HG03460 (cell line): Measurements from ENCODE around the gene INAVA.

Experiments used
- ATAC-seq: cut with Tn5 transposase; IDR thresholded peaks from one replicate; pipeline ENCODE4 v1.9.1; 2021; ENCODE audit not compliant: unreplicated experiment

Gene INAVA

DNA sequence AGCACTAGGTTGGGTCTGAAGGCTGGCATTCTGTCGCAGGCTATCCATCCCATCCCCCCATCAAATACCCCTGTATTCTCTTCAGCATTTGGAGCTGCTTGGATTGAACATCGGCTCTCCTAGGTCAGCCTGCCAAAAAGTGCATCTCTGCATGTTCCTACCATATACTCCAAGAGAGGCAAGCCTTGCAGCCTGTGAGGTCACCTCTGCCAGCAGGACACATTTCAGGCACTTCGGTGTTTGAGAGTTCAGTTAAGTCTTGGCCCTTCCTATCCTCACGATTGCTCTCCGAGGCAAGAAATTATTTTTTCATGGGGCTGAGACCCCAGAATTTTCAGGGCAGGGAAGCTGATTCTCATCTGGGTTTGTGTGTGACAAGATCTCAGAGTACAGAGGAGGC, 19.3 kb upstream of the INAVA start:
- no peak for ATAC-seq

DNA sequence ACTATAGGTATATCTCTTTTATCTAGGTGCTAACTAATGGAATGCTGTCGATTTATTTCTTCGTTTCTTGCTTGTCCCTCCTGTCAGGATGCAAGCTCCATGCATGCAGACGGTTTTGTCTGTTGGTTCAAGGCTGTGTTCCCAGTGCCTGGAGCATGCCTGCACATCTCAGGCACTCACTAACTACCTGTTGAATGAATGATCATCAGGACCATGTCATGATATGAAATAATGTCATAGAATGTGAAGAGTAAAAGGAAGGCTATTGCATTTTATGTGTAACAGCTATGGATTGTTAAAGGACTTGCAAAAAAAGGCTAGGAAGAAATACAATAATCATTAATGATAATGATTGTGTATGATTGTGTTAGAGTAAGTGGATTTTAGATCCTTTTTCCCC, 17.7 kb upstream of the INAVA start:
- no peak for ATAC-seq

DNA sequence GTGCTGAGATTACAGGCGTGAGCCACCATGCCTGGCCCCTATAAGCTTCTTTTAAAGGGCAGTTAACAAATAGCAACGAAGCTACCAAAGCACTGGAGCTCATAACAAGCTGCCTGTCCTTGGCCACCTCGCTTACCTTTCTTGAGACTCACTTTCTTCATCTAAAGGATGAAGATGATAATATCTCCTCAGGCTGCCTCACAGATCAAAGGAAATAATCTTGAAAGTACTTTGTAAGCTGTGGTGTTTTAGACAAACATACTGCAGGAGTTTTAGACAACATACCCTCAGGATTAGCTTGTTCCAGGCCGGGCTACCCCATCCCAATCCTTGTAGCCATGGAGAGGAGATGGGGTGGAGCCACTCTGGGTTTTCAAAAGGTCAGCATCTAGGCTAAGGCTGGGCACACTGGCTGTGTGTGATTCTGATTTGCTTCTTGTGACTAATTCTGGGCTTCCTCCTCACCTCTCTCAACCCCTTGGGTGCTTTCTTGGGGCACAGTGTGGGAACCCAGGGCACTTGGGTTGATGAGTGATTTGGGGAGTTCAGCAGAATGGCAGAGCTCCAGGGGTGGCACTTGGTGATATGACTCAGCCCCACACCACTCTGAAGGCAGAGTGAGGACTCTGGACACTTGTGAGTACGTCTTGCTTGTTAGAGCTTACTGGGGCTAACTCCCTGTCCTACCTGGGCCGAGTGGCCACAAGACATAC, 16.7 kb upstream of the INAVA start:
- ATAC-seq, result peak; percentile 72

GRCh38 chr1:200880212-200880611, 14.5 kb upstream of the INAVA start:
- peak; percentile 47 for ATAC-seq

DNA sequence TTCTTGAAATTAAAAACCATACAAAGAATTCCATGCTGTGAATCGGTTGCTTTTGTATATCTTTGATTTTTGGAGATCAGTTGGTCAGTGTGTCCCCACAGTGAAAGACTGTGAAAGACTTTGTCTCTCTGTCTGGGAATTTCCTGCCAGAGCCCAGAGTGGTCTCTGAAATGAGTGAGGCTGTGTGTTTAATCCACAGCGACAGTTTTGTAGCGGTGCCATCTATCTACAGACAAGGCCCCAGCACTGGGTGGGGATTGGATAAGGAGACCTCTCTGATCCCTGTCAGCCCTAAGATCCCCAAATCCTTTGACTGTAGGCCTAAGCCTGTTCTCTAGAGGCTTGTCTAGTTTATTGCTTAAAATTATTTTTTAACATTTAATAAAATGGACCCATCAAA, 11.6 kb upstream of the INAVA start:
- ATAC-seq, result no peak

DNA sequence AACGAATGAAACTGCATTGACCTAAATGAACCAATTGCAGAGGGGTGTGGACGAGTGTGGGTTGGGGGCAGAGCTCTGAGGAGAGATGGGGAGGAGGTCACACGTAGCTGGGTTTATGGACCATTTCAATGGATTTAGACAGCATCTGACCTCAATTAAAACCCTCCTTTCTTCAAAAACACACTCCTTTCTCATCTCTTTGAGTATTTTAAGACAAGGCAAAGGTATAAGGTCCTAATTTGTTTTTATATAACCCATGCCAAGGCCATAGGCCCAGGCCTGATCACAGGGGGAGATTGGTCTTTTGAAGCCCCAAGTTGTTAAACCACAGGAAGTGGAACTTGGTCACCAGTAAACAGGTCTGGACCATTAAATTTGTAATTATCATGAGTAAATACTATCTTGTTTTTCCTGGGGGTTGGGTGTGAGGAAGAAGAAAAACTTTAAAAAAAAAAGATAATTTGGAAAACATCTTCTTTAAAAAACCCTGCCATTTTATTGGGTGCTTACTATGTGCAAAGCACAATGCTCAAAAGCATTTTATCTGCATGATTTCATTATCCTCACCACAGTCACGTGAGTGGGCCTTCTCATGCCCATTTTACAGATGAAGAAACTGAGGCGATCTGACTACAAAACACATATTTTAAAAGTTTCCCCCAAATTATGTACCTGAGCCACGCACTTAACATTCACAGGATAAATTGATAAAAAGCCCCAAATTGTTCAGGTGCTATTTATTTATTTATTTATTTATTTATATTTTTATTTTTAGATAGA, 8.9 kb upstream of the INAVA start:
- ATAC-seq, result no peak

DNA sequence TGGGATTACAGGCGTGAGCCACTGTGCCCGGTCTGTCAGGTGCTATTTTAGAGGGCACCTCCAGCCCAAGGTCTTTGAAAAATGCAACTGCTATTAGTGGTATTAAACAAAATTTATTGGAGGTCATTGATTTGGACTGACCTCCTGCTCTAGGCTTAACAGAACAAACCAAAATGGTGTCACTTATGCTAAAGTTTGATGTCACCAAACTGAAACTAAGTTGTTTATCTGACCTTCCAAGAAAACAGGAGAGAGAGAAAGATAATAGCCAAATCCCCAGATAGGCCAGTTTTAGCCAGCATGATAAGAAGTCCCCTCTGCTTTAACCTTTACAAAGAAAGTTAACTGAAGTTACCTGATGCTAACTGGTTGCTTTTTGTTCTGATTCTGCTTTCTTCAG, 8.1 kb upstream of the INAVA start:
- no peak for ATAC-seq

- no peak for ATAC-seq
These were observed 7.7 kb upstream of the INAVA start for GRCh38 chr1:200887036-200887435.

- ATAC-seq, result no peak
These were observed 6.8 kb upstream of the INAVA start for GRCh38 chr1:200887772-200888348.

- ATAC-seq, result peak; percentile 85
These were observed 6.3 kb upstream of the INAVA start for GRCh38 chr1:200888349-200888838.

DNA sequence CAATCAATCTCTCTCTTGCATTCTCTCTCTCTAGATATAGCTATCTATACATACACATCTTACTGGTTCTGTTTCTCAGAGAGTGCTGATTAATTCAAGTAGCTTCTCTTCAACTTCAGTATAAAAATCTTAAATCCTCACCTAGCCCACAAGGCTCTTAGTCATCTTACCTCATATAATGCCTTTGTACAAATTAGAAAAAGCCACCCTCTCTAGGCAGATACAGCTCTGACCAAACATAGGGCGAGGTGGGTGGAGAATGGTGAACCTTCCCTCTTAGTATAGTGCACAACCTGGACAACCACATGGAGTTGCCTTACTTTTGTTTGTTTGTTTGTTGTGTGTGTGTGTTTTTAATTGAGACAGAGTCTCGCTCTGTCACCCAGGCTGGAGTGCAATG, 5.1 kb upstream of the INAVA start:
- ATAC-seq, result no peak

DNA sequence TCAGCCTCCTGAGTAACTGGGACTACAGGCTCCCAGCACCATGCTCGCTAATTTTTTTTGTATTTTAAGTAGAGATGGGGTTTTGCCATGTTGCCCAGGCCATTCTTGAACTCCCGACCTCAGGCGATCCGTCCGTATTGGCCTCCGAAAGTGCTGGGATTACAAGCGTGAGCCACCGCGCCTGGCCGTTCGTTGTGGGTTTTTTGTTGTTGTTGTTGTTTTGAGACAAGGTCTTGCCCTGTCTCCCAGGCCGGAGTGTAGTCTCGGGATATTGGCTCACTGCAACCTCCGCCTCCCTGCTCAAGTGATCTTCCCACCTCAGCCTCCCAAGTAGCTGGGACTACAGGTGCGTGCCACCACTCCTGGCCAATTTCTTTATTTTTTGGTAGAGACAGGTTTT, 4.7 kb upstream of the INAVA start:
- no peak for ATAC-seq

GRCh38 chr1:200890818-200891773, 3.6 kb upstream of the INAVA start:
- no peak for ATAC-seq

DNA sequence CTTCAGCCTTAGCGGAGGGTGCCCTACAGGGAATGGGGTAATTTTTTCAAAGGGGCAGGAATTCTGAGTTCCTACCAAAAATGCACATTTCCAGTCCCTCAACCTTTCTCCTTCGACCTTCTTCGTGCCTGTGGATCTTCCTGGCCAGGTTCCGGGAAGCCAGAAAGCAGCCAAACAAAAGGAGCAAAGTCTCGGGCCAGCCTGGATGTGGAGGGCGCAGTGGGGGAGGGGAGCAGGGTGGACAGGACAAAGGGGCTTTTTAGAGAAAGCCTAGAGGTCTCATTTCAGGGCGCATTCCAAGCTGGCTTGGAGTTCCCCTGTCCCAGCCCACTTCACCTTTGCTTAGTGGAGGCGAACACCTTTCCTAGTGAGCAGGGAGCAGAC, 2.9 kb upstream of the INAVA start:
- no peak for ATAC-seq

- ATAC-seq, result no peak
These were observed 2.2 kb upstream of the INAVA start for GRCh38 chr1:200892546-200892945.

DNA sequence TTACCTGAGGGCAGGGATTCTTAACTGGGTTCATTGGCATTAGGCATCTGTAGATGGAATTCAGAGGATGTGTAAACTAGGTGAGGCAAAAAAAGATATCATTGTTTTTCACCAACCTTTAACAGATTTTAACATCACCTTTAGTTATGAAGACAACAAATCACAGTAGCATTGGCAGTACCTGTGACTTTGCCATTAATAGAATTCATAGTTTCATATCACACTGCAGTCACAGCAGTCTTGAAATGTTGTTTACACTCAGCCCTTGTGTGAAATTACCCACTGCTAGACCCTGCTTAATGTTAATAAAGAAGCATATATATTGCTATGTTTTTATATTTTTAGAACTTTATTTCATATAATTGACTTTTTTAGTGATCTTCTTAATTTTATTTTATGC, 1.7 kb upstream of the INAVA start:
- no peak for ATAC-seq

DNA sequence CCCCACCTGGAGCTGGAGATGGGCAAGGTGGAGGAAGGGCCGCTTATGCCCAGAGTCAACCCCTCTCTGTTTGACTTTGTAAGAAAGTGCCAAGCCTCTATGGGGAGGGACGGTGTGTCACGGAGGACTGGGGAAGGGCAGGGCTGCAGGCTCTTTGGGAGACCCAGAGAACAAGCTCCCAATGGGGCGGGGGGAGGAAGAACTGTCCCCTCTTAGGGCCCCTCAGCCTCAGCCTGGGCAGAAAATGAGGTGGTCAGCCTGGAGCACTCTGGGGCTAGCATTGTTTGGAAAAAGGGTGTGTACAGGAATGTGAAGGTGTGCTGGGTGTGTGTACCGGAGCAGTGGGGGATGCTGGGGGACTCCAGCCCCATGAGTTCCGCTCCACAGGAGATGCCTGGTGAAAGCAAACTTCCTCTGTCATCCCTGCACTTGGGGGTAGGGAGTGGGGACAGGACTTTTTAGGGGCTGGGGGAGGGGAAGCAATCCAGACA, 1.2 kb upstream of the INAVA start:
- no peak for ATAC-seq

GRCh38 chr1:200895443-200895789, 716 bp downstream of the INAVA start:
- no peak for ATAC-seq

- peak; percentile 58 for ATAC-seq
These were observed 1.3 kb downstream of the INAVA start for GRCh38 chr1:200895801-200896530.

DNA sequence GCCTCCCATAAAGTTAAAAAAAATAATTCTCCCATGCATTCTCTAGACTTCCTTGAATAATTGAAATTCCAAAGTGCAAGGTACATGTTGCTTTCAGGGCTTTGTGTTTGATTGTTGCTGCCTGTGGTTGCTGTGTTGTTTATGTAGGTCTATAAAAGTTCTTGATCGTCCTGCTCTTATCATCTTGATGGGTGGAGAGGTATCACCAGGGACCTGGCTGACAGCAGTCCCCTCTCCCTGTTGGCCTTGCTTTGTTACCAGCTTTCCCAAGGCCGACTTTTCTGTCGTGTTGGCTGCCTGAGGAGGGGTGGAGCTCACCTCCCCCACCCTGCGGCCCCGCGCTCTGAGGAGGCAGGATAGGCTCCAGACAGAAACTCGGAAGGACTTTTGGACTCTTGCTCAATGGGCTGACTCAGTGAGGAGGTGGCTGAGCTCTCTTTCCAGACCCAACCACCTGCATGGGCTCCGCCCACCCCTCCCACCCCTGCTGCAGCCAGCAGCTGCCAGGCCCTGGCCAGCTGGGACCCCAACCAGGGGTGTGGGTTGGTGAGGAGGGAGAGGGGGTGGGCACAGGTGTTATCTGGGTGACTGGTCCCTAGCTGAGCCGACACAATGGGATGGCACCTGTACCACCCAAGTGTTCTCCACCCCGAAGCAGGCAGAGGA, 2.0 kb downstream of the INAVA start:
- ATAC-seq, result no peak
